ENCODE results near the gene MDC1.
"Not testable (repeated sequence)": the region's sequence is repeated elsewhere in the genome, so short reads cannot be mapped to it uniquely, and the experiment has no call there.

The MDC1 gene

GRCh38 chr6:30684386-30685156, 32.5 kb downstream of the MDC1 start:
- no peaks in the 10 kb centered on the region for H3K27me3 Mint-ChIP-seq
- H3K4me3 Mint-ChIP-seq: peak overlapping the region; percentile 97
- H3K27ac Mint-ChIP-seq: peak overlapping the region; percentile 95
- no peaks in the 10 kb centered on the region for H3K9me3 Mint-ChIP-seq
- H3K36me3 Mint-ChIP-seq (ENCODE audit: low read depth): peaks cover 56% of the 10 kb centered on the region
- peaks cover 44% of the 10 kb centered on the region for H3K4me1 Mint-ChIP-seq (ENCODE audit: low read depth)

- Mint-ChIP-seq H3K36me3 (ENCODE audit: low read depth) (peaks cover 62% of the 10 kb centered on the region), H3K27me3 (no peaks in the 10 kb centered on the region), H3K4me3 (peak overlapping the region; percentile 97), H3K27ac (peak overlapping the region; percentile 95), H3K4me1 (ENCODE audit: low read depth) (peaks cover 44% of the 10 kb centered on the region), H3K9me3 (no peaks in the 10 kb centered on the region)
Measured at GRCh38 chr6:30683980-30684338, 33.1 kb downstream of the MDC1 start.

- H3K27ac Mint-ChIP-seq: peak overlapping the region; percentile 95
- H3K36me3 Mint-ChIP-seq (ENCODE audit: low read depth): peaks cover 66% of the 10 kb centered on the region
- no peaks in the 10 kb centered on the region for H3K9me3 Mint-ChIP-seq
- H3K27me3 Mint-ChIP-seq: no peaks in the 10 kb centered on the region
- H3K4me1 Mint-ChIP-seq (ENCODE audit: low read depth): peaks cover 43% of the 10 kb centered on the region
- H3K4me3 Mint-ChIP-seq: peak overlapping the region; percentile 97
Measured at GRCh38 chr6:30683183-30683979, 33.7 kb downstream of the MDC1 start.

- Mint-ChIP-seq H3K9me3 (no peaks in the 10 kb centered on the region), H3K36me3 (ENCODE audit: low read depth) (peaks cover 72% of the 10 kb centered on the region), H3K27me3 (no peaks in the 10 kb centered on the region), H3K4me1 (ENCODE audit: low read depth) (peaks cover 33% of the 10 kb centered on the region), H3K4me3 (peak overlapping the region; percentile 97), H3K27ac (peak overlapping the region; percentile 95)
Measured at GRCh38 chr6:30682143-30683117, 34.7 kb downstream of the MDC1 start.

GRCh38 chr6:30681766-30682142, 35.3 kb downstream of the MDC1 start:
- H3K36me3 Mint-ChIP-seq (ENCODE audit: low read depth): peaks cover 78% of the 10 kb centered on the region
- no peaks in the 10 kb centered on the region for H3K27me3 Mint-ChIP-seq
- peaks cover 33% of the 10 kb centered on the region for H3K4me1 Mint-ChIP-seq (ENCODE audit: low read depth)
- H3K9me3 Mint-ChIP-seq: no peaks in the 10 kb centered on the region
- H3K27ac Mint-ChIP-seq: peak overlapping the region; percentile 95
- peak overlapping the region; percentile 97 for H3K4me3 Mint-ChIP-seq

GRCh38 chr6:30679765-30680535, 37.1 kb downstream of the MDC1 start:
- peaks cover 33% of the 10 kb centered on the region for H3K4me1 Mint-ChIP-seq (ENCODE audit: low read depth)
- no peaks in the 10 kb centered on the region for H3K9me3 Mint-ChIP-seq
- no peaks in the 10 kb centered on the region for H3K27me3 Mint-ChIP-seq
- H3K27ac Mint-ChIP-seq: peak overlapping the region; percentile 95
- peak overlapping the region; percentile 97 for H3K4me3 Mint-ChIP-seq
- H3K36me3 Mint-ChIP-seq (ENCODE audit: low read depth): peaks cover 81% of the 10 kb centered on the region

GRCh38 chr6:30678964-30679726, 37.9 kb downstream of the MDC1 start:
- Mint-ChIP-seq H3K4me1 (ENCODE audit: low read depth) (peaks cover 33% of the 10 kb centered on the region), H3K36me3 (ENCODE audit: low read depth) (peaks cover 75% of the 10 kb centered on the region), H3K4me3 (peak overlapping the region; percentile 97), H3K27ac (peak overlapping the region; percentile 95), H3K27me3 (no peaks in the 10 kb centered on the region), H3K9me3 (no peaks in the 10 kb centered on the region)

GRCh38 chr6:30676660-30677285, 40.3 kb downstream of the MDC1 start:
- Mint-ChIP-seq H3K9me3 (no peaks in the 10 kb centered on the region), H3K36me3 (ENCODE audit: low read depth) (peaks cover 53% of the 10 kb centered on the region), H3K27ac (no peak overlapping the region), H3K27me3 (no peaks in the 10 kb centered on the region), H3K4me3 (no peak overlapping the region), H3K4me1 (ENCODE audit: low read depth) (peaks cover 34% of the 10 kb centered on the region)

GRCh38 chr6:30672445-30673253, 44.4 kb downstream of the MDC1 start, which contains the start of gene DHX16:
Gene DHX16, minus strand, starts transcription at chr6:30673006. Its CDS starts 165 bp downstream, at chr6:30672841.
- no peaks in the 10 kb centered on the region for H3K27me3 Mint-ChIP-seq
- peak within 1 kb of the TSS; percentile 94 for H3K4me3 Mint-ChIP-seq
- no peaks in the 10 kb centered on the region for H3K9me3 Mint-ChIP-seq
- peaks cover 18% of the 10 kb centered on the region for H3K4me1 Mint-ChIP-seq (ENCODE audit: low read depth)
- peaks cover 37% of the 10 kb centered on the region for H3K36me3 Mint-ChIP-seq (ENCODE audit: low read depth)
- H3K27ac Mint-ChIP-seq: peak within 1 kb of the TSS; percentile 93

GRCh38 chr6:30670760-30671527, 46.1 kb downstream of the MDC1 start:
- H3K4me1 Mint-ChIP-seq (ENCODE audit: low read depth): peaks cover 31% of the 10 kb centered on the region
- peak overlapping the region; percentile 94 for H3K4me3 Mint-ChIP-seq
- no peaks in the 10 kb centered on the region for H3K27me3 Mint-ChIP-seq
- H3K36me3 Mint-ChIP-seq (ENCODE audit: low read depth): peaks cover 36% of the 10 kb centered on the region
- H3K9me3 Mint-ChIP-seq: no peaks in the 10 kb centered on the region
- H3K27ac Mint-ChIP-seq: peak overlapping the region; percentile 39

GRCh38 chr6:30666300-30666699, 50.8 kb downstream of the MDC1 start:
- not testable (repeated sequence) for H3K9me3 Mint-ChIP-seq, H3K27me3 Mint-ChIP-seq, H3K4me3 Mint-ChIP-seq
- Mint-ChIP-seq H3K4me1 (ENCODE audit: low read depth) (peaks cover 22% of the 10 kb centered on the region), H3K27ac (peak overlapping the region; percentile 66), H3K36me3 (ENCODE audit: low read depth) (peaks cover 64% of the 10 kb centered on the region)

Measured in stimulated activated naive CD8-positive, alpha-beta T cell treated with anti-CD3 and anti-CD28 coated beads, Interleukin-15, Interleukin-2, amounts not matched to agents 100 ng/mL and 50 ng/mL, for 24 hours (primary cell).